Lung (tissue), 12 donors: ENCODE measurements around the gene RPL11. TPM values are rescaled to one million over a fixed set of nuclear protein-coding genes. Genes with fewer than 3 reads are reported as not detected.
"Not testable (repeated sequence)": the region's sequence is repeated elsewhere in the genome, so short reads cannot be mapped to it uniquely, and the experiment has no call there.

ENCODE experiments used
- ATAC-seq: fragments of 200-7000 bp; cut with Tn5 transposase; one replicate; pipeline ENCODE4 v1.9.1; 2020; ENCODE audit warnings: moderate number of reproducible peaks; ENCODE audit not compliant: insufficient read depth, low FRiP score
- DNase-seq, 3 donors: peaks; one replicate each; pipeline ENCODE4 v3.0.0-alpha.2; 2013 to 2017
- H3K27ac ChIP-seq, 2 donors: one replicate each; pipeline ENCODE4 v1.5.1; 2013; ENCODE audit warnings: mild to moderate bottlenecking in 2 of 2, moderate library complexity in 2 of 2, control low read depth in 1 of 2, inconsistent platforms in 1 of 2, low read depth in 1 of 2, low read length in 1 of 2
- H3K27me3 ChIP-seq, 3 donors: one replicate each; pipeline ENCODE4 v1.5.1; 2013; ENCODE audit warnings: low read length in 2 of 3; ENCODE audit not compliant: control insufficient read depth in 3 of 3, insufficient read depth in 3 of 3
- H3K36me3 ChIP-seq, 4 donors: one replicate each; pipeline ENCODE4 v1.5.1; 2013; ENCODE audit warnings: low read length in 4 of 4, mild to moderate bottlenecking in 1 of 4, moderate library complexity in 1 of 4; ENCODE audit not compliant: control insufficient read depth in 4 of 4, insufficient read depth in 4 of 4
- H3K4me1 ChIP-seq, 5 donors: one replicate each; pipeline ENCODE4 v1.5.1; 2013; ENCODE audit warnings: low read length in 5 of 5, mild to moderate bottlenecking in 2 of 5, moderate library complexity in 1 of 5; ENCODE audit not compliant: control insufficient read depth in 5 of 5, insufficient read depth in 5 of 5
- H3K4me3 ChIP-seq: one replicate; pipeline ENCODE4 v1.5.1; 2013; ENCODE audit warnings: mild to moderate bottlenecking, control low read depth, moderate library complexity
- H3K9ac ChIP-seq, 2 donors: one replicate each; pipeline ENCODE4 v1.5.1; 2013; ENCODE audit warnings: low read length in 2 of 2, control low read depth in 1 of 2; ENCODE audit not compliant: insufficient read depth in 1 of 2
- H3K9me3 ChIP-seq, 4 donors: one replicate each; pipeline ENCODE4 v1.5.1; 2013; ENCODE audit warnings: low read length in 3 of 4, mild to moderate bottlenecking in 1 of 4, moderate library complexity in 1 of 4; ENCODE audit not compliant: control insufficient read depth in 4 of 4, insufficient read depth in 3 of 4
- CTCF ChIP-seq: IDR thresholded peaks from 2 replicates; pipeline ENCODE4 v1.5.1; 2012; ENCODE audit warnings: mild to moderate bottlenecking; ENCODE audit errors: control extremely low read depth, extremely low read depth
- WGBS, 2 donors: extraction: QIAGEN DNeasy Blood & Tissue Kit; methylation state at CpG; one replicate each; pipeline ENCODE4 v1.1.7; 2013; 5-methylcytosine and 5-hydroxymethylcytosine counted together
- polyA plus RNA-seq, 2 donors: library from polyadenylated mRNA; stranded (reverse); fragments of 200-250 nt; gene quantifications; one replicate each; pipeline ENCODE4 v1.2.1, GENCODE V29; 2013
- total RNA-seq, 2 donors: library from RNA; depleted of rRNA in 1 of 2; stranded (reverse); fragments of >200 nt in 1 of 2; gene quantifications; one replicate each; pipeline ENCODE4 v1.2.1, GENCODE V29; 2014 to 2021
- donor health status: control.
- donor health status: control.
- donor health status: Bipolar disorder and iron deficiency.
- donor health status: healthy.
- donor health status: DM: yes; HTN: yes; CAD: no.

Gene RPL11
- total and polyA plus RNA-seq, 4 donors, result 775 to 3,087 (median 1,442) TPM

GRCh38 chr1:23648576-23648975 is 43.0 kb upstream of the RPL11 start:
- no peak overlapping the region for H3K4me3 ChIP-seq
- H3K27ac ChIP-seq, result no peak overlapping the region
- H3K36me3 ChIP-seq, result no peaks in the 10 kb centered on the region
- H3K4me1 ChIP-seq, result no peaks in the 10 kb centered on the region
- 93 to 94% methylated on average over 6 of the region's 6 CpGs for WGBS, 2 donors
- no peak for TF ChIP-seq CTCF
- no peak for ATAC-seq
- H3K9me3 ChIP-seq, result peaks cover 0 to 3% (median 0%) of the 10 kb centered on the region in 4 donors
- no peak for DNase-seq
- no peak overlapping the region for H3K9ac ChIP-seq
- H3K27me3 ChIP-seq, result no peaks in the 10 kb centered on the region

GRCh38 chr1:23649157-23649556 is 42.4 kb upstream of the RPL11 start:
- WGBS, 2 donors, result 92 to 99% methylated on average over 11 of the region's 11 CpGs

DNA sequence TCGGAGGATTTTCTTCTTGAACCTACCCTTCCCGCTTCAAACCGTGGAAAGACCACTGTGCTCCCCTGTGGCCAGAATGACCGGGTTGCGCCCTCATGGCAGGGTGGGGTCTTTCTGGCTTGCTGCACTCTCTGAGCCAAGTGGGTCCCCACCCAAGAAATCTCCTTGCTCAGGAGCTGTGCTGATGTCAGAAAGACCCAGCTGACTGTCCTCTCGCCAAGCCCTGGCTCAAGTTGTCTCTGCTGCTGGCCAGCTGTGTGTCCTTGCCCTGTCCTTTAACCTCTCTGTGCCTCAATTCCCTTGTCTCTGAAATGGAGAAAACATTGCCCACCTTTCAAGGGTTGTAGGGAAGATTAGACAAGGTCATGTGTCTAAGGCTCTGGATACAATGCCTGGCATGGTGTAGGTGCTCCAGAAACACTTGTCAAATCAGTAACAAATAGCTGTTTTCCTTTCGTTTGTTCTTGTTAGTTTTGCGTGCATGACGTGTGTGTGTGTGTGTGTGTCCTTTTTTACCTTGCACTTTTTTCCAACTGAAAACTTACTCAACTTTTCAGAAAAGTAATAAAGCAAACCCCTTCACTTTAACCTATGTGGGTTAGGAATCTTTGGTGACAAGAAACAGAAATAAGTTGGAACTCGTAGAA is 41.1 kb upstream of the RPL11 start:
- DNase-seq (no peak), ATAC-seq (no peak)
- Histone ChIP-seq H3K9me3 (peaks cover 0 to 3% (median 0%) of the 10 kb centered on the region in 4 donors), H3K27me3 (no peaks in the 10 kb centered on the region), H3K27ac (no peak overlapping the region), H3K9ac (no peak overlapping the region), H3K4me3 (no peak overlapping the region), H3K4me1 (no peaks in the 10 kb centered on the region), H3K36me3 (no peaks in the 10 kb centered on the region)
- no peak for TF ChIP-seq CTCF
- 61 to 69% methylated on average over 10 of the region's 10 CpGs for WGBS, 2 donors

More at GRCh38 chr1:23649157-23649556, 42.4 kb upstream of the RPL11 start:
- not testable (repeated sequence) for H3K9me3 ChIP-seq, DNase-seq, H3K4me3 ChIP-seq, H3K36me3 ChIP-seq, ATAC-seq, H3K27me3 ChIP-seq, H3K27ac ChIP-seq, H3K9ac ChIP-seq, H3K4me1 ChIP-seq

DNA sequence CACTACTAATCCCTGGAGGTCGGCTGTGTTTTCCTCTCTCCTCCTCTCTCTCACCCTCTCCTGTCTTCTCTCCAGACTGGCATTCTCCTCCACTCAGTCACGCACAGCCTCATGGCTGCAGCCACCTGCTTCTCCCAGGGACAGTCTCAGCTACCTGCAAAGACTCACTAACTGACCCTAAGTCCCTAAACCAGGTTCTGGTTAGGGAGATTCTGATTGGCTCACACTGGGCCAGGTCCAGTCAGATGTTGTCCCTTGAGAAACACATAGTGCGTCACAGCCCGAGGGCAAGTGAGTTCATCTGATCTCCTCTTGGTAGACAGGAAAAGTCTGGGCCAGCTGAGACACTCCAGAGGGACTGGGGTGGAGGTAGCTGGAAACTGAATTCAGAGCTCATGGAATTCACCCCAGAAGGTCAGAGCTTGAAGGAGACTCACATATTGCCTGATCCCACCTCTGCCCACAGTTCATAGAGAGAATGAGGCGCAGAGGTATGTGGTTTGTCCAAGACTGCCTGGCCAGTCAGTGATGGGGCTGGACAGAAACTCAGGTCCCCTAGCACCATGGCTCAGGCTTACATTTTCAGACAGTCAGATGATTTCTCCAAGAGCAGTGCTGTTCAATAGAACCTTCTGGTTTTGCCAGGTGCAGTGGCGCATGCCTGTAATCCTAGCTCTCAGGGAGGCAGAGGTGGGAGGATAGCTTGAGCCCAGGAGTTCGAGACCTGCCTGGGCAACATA is 40.4 kb upstream of the RPL11 start:
- H3K9me3 ChIP-seq, result peaks cover 0 to 3% (median 0%) of the 10 kb centered on the region in 4 donors
- ATAC-seq (no peak), DNase-seq (no peak)
- H3K4me1 ChIP-seq, result no peaks in the 10 kb centered on the region
- no peaks in the 10 kb centered on the region for H3K27me3 ChIP-seq
- no peak overlapping the region for H3K9ac ChIP-seq
- no peaks in the 10 kb centered on the region for H3K36me3 ChIP-seq
- no peak for TF ChIP-seq CTCF
- H3K27ac ChIP-seq, result no peak overlapping the region
- no peak overlapping the region for H3K4me3 ChIP-seq
- 69 to 77% methylated on average over 7 of the region's 7 CpGs for WGBS, 2 donors
